Fibroblast of skin of left biceps (primary cell): Measurements from ENCODE around the gene NDST1.
"Not testable (repeated sequence)": the region's sequence is repeated elsewhere in the genome, so short reads cannot be mapped to it uniquely, and the experiment has no call there.

Experiments
- DNase-seq, 2 experiments: peaks; one replicate each; pipeline ENCODE4 v3.0.0-alpha.2; 2013; ENCODE audit warnings: low read depth in 2 of 2

NDST1 gene

DNA sequence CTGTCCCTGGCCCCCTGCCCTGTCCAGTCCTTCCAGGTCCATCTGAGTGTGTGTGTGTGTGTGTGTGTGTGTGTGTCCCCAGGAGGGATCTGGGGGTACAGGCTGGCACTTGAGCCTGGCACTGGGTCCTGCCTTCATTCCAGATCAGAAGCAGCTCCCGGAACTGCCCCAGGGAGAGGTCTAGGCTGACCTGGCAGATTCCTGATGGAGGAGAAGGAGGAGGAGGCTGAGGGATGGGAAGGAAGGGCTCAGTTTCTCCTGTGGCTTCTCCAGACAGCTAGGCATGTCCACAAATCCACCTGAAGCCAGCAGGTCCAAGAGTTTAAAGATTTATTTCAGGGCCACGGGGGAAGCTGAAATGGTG is 328 bp downstream of the NDST1 start:
- no peak for DNase-seq

- DNase-seq, result no peak
Observed at GRCh38 chr5:150508828-150509227, 897 bp downstream of the NDST1 start.

GRCh38 chr5:150509992-150510391 is 2.1 kb downstream of the NDST1 start:
- no peak for DNase-seq

DNA sequence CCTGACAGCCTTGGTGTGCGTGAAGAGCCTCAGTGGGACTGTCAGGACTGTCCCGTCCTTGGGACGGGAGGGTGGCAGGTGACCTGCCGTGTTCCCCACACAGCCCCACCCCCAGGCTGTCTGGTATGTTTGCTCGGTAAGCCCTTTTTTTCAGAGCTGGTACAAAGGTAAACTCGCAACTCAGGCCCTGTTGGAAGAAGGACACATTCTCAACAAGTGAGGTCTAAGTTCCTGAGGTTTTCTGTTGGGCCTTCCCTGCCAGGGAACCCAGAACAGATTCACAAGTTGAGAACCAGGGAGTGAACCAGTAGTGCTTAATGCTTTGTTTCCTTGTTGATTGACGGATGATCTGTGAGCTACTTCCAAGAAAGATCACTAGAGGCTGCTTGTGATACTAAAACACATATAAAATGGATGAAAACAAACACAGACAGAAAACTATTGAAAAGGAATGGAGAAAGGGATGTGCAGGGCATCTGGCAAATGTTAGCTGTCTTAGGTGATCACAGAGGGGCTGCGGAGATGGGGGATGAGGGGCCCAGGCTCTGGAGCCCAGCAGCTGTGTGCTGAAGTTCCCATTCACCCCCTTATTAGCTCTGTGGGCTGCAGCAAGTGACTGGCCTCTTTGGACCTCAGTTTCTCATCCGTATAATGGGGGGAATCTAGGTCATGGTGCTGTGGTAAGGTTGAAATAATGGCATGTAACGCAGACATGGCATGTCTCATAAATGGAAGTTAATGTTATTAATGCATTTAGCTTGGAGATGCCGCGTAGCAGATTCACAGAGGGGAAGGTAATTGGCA is 2.7 kb downstream of the NDST1 start:
- no peak for DNase-seq

DNA sequence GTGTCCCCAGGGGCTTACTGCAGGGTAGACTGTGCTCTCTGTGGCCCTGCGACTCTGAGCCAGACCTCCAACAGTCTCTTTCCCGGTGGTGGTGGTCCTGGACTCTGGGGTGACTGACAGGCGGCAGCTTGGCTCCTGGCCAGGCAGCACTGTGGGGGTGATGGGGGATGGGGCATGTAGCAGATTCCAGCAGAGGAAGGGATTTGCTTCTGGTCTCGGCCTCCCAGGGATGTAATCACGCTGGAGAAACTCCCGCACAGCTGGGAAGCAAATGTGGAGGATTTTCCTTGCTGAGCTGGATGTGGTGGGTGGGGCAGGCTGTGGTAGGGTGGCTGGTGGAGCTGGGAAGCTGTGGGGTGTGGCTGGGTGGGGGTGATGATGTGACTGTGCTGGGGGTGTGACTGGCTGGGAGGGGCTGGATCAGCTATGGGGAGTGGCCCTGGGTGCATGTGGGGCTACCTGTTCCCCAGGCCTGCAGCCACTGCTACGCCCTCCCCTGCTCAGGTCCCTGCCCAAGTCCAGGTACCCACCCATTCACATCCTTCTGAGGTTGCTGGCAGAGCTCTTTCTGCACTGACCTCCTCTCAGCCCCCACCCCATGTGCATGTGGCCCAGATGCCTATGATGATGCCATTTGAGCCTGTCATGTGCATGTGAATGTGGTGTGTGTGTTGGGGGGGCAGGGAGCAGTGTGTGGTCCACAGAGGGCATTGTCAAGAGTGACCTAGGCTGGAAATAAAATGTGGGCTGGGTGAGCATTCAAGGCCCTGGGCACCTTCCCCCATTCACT is 3.8 kb downstream of the NDST1 start:
- peak; percentile 78 for DNase-seq

DNA sequence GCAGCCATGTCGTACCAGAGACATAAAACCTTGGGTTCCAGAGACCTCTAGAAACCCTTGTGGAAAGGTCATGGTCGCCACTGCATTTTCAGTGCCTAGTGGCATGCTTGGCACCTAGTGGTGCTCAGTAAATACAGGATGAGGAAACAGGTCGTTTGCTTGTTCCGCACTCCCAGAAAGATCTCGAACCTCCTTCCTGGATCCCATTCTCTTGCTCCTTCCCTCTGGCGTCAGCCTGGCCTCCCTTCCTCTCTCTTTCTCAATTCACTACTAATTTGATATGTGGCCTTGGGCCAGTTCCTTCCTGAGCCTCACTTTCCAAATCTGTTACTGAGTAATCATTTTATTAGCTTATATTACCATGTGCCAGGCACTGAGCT is 4.4 kb downstream of the NDST1 start:
- DNase-seq, result no peak

- no peak for DNase-seq
Observed at GRCh38 chr5:150513375-150514309, 5.7 kb downstream of the NDST1 start.

DNA sequence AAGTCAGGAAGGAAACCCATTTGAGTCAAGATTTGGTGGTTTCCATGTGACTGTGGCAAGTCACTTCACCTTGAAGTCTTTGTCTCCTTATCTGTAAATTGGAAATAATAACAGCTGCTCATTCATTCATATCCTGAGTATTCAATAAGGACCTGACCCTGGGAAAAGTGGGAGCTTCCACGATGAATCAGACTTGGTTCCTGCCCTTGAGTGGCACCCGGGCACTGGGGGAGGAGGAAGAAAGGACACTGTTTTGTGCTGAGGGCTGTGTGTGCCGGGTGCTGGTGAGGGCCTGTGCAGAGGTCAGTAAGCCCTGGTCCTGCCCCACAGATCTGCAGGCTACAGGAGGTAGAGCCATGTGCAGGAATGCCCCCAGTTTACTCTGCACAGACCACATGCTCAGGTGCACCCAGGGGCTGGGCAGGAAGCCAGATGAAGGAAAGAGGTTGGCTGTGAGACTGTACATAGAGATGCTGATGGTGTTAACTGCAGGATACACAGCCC is 6.8 kb downstream of the NDST1 start:
- no peak for DNase-seq

GRCh38 chr5:150515446-150515845 is 7.5 kb downstream of the NDST1 start:
- peak; percentile 82 to 83 for DNase-seq

DNA sequence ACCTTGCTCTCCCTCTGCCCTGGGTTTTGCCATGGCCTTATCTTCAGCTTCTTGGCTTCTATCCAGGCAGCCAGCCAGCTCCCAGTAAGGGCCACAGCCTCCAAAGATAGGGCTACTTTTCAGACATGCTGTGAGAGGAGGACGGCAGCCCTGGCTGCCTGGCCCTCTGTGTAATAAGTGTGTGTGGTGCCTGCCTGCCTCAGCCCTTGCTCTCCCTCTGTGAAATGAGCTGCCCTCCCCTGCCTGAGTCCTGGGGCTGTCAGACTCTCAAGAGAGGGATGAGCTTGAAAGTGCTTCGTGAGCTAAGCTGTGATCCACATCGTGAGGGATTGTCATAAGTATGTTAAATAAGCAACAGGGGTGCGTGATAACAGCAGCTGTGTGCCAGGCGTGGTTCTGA is 8.1 kb downstream of the NDST1 start:
- DNase-seq, result peak; percentile 23 to 30

GRCh38 chr5:150517272-150518152 is 9.6 kb downstream of the NDST1 start:
- DNase-seq, result peak; percentile 95

- not testable (repeated sequence) for DNase-seq
Observed at GRCh38 chr5:150518712-150519559, 11.0 kb downstream of the NDST1 start.

DNA sequence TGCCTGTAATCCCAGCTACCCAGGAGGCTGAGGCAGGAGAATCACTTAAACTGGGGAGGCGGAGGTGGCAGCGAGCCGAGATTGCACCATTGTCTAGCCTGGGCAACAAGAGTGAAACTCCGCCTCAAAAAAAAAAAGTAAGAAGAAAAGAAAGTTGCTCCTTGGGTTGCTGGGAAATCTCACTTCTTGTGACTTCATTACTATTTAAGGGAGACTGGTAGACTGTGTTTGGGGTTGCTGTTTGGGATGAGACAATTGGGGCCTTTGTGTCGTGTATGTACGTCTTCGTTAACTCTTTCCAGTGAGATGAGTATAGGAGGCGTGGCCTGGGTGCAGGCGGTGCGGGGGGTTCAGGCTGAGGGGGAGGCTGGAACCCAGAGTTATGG is 11.6 kb downstream of the NDST1 start:
- DNase-seq, result no peak

GRCh38 chr5:150519978-150520377 is 12.0 kb downstream of the NDST1 start:
- DNase-seq, result no peak

GRCh38 chr5:150520747-150521521 is 13.0 kb downstream of the NDST1 start:
- no peak for DNase-seq

DNA sequence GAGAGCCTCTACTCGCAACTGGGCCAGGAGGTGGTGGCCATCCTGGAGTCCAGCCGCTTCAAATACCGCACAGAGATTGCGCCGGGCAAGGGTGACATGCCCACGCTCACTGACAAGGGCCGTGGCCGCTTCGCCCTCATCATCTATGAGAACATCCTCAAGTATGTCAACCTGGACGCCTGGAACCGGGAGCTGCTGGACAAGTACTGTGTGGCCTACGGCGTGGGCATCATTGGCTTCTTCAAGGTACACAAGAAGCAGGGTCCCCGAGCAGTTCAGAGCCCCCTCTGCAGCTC is 13.5 kb downstream of the NDST1 start:
- no peak for DNase-seq

GRCh38 chr5:150521939-150522503 is 14.1 kb downstream of the NDST1 start:
- no peak for DNase-seq

- DNase-seq, result no peak
Observed at GRCh38 chr5:150522504-150523414, 14.8 kb downstream of the NDST1 start.
